ENCODE measurements around the gene SLC6A11. TPM values are rescaled to one million over a fixed set of nuclear protein-coding genes. Genes with fewer than 3 reads are reported as not detected.

SLC6A11 gene
- total RNA-seq, 8 experiments from 2014 or later, result 0.20 to 22.9 (median 0.71) TPM; not detected in 1

DNA sequence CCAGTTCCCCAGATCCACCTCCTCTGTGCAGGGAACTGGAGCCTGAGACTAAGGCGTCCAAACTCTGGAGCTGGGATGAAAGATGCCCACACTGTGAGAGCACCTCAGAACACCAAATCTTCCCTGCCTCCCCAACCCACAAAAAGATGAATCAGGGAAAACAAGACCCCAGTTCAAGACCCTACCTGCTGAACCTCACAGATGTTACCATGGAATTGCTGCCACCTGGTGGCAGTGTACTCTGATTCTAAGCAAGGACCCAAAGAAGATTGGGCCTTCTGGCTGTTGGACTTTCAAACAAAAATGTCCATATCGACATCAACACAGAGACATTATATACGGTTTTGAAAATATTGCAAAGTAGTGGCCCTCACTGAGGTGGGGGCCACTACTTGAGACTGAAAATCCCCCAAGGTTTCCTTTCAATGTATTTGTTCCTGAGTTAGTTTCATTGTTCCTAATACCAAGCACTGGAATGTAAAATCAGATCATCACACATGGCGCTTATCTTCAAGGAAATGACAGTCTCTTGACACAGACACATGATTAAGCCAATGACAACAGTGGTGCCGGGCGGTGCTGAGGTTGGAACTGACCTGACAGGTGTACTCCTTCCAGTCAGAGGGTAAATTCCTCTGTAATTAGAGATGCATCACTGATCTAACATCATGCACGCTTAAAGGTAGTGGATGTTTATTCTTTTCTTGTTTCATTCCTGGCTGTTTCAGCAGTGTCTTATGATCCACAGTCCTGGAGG is 67.6 kb downstream of the SLC6A11 start:
- Histone ChIP-seq H3K4me1 (replicated peaks in 1 of 2) (no peaks in the 10 kb centered on the region), H3K27ac (no peak overlapping the region), H3K4me3 (no peak overlapping the region)
- in situ Hi-C loops (cut with MboI; ENCODE audit: low pct_unique_long_range_greater_than_20kb in 2 of 9, low sequenced_read_pairs in 9 of 9, unreplicated experiment in 9 of 9), result no loop called here
- no peak for ATAC-seq (replicated peaks in 6 of 8)
- WGBS, 10 experiments, result 20 to 87% (median 73%) methylated on average over 1 to 6 of the region's 7 CpGs; no CpG with 5 or more reads in 1 of the 10 experiments

DNA sequence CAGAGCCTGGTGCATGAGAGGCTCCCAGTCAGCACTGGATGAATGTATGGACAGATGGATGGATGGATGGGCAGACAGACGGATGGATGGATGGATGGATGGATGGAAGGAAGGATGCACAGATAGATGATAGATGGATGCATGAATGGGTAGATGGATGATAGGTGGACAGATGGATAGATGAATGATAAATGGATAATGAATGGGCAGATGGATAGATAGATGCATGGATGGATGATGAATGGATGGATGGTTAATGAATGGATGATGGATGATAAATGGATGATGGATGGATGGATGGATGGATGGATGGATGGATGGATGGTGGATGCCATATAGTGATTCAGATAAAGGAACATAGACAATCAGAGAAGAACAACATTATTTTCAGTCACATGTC is 71.0 kb downstream of the SLC6A11 start:
- no peaks in the 10 kb centered on the region for H3K4me1 ChIP-seq (replicated peaks in 1 of 2)
- no peak overlapping the region for H3K4me3 ChIP-seq
- H3K27ac ChIP-seq, result no peak overlapping the region
- 14 to 80% (median 50%) methylated on average over 1 of the region's 1 CpG; no CpG with 5 or more reads in 3 of the 10 experiments for WGBS, 10 experiments
- in situ Hi-C loops (cut with MboI; ENCODE audit: low pct_unique_long_range_greater_than_20kb in 2 of 9, low sequenced_read_pairs in 9 of 9, unreplicated experiment in 9 of 9), result no loop called here
- no peak for ATAC-seq (replicated peaks in 6 of 8)

- no peaks in the 10 kb centered on the region for H3K4me1 ChIP-seq (replicated peaks in 1 of 2)
- no peak for ATAC-seq (replicated peaks in 6 of 8)
- in situ Hi-C loops (cut with MboI; ENCODE audit: low pct_unique_long_range_greater_than_20kb in 2 of 9, low sequenced_read_pairs in 9 of 9, unreplicated experiment in 9 of 9), result no loop called here
- no peak overlapping the region for H3K27ac ChIP-seq
- no peak overlapping the region for H3K4me3 ChIP-seq
- WGBS, 10 experiments, result 6 to 80% (median 40%) methylated on average over 1 to 3 of the region's 3 CpGs; no CpG with 5 or more reads in 5 of the 10 experiments
Observed at GRCh38 chr3:10888518-10889090, 72.6 kb downstream of the SLC6A11 start.

DNA sequence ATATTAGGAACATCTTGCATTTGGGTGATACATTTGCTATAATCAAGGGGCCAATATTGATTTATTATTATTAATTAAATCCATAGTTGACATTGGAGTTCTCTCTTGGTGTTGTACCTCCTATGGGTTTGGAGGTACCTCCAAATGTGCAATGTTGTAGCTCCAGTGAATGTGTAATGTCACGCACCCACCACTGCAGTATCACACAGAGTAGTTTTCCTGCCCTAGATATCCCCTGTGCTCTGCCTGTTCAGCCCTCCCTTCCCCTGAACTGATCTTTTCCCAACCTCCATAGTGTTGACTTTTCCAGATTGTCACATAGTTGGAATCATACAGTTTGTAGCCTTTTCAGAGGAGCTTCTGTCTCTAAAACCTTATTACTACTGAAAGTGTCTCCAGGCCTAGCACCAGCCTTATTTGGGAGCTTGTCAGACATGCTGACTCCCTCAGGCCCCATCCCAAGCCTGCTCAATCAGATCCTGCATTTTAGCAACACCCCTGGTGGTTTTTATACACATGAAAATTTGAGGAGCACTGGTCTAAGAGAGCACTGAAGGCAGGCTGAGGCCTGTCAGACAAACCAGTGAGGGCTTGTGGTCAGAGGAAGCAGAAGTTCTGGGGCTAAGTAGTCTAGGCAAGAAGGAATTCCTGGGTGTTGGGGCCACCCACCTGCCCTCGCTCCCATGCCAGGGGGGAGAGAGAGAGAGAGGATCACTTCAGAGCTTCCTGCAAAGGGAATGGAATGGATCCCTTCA is 73.4 kb downstream of the SLC6A11 start:
- H3K4me1 ChIP-seq (replicated peaks in 1 of 2), result no peaks in the 10 kb centered on the region
- no peak overlapping the region for H3K4me3 ChIP-seq
- in situ Hi-C loops (cut with MboI; ENCODE audit: low pct_unique_long_range_greater_than_20kb in 2 of 9, low sequenced_read_pairs in 9 of 9, unreplicated experiment in 9 of 9), result no loop called here
- no peak overlapping the region for H3K27ac ChIP-seq
- ATAC-seq (replicated peaks in 6 of 8), result no peak
- WGBS, 10 experiments, result 33 to 80% (median 57%) methylated on average over 1 to 2 of the region's 2 CpGs; no CpG with 5 or more reads in 5 of the 10 experiments

DNA sequence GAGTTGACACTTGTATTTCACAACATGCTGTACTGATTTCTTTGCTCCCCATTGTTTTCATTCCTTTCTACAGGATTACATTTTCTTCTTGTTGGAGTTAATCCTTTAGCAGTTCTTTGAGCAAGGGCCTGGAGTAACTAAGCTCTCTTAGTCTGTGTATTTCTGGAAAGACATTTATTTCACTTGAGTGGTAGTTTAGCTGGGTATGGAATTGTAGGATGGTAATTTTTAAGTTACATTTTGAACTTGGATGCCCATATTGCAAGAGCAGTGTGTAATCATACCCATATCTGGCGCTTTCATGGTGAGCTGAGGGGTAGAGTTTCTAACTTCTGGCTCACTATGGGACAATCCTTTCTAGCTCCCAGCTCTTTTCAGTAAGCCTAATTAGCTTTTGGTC is 74.6 kb downstream of the SLC6A11 start:
- H3K4me3 ChIP-seq, result no peak overlapping the region
- WGBS, 10 experiments, result 0 to 60% (median 36%) methylated on average over 1 of the region's 1 CpG; no CpG with 5 or more reads in 6 of the 10 experiments
- no peak for ATAC-seq (replicated peaks in 6 of 8)
- in situ Hi-C loops (cut with MboI; ENCODE audit: low pct_unique_long_range_greater_than_20kb in 2 of 9, low sequenced_read_pairs in 9 of 9, unreplicated experiment in 9 of 9), result no loop called here
- H3K27ac ChIP-seq, result no peak overlapping the region
- no peaks in the 10 kb centered on the region for H3K4me1 ChIP-seq (replicated peaks in 1 of 2)

DNA sequence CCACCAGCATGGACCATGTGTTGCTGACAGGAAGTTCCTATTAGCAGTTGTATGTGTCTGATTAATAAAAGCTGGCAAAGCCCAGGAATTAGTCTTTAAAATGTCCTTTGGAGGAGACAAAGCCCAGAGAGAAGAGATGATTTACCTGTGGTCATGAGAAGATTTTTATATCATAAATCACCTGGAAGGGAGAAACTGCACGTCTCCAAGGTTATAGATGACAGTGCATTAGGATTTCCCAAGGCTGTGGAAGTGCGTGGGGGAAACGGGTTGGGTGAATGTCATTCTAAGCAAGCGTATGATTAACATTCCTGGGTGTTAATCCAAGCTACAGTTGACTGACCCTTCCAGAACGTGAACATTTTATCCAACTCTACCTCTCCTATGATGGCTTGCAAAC is 76.6 kb downstream of the SLC6A11 start:
- in situ Hi-C loops (cut with MboI; ENCODE audit: low pct_unique_long_range_greater_than_20kb in 2 of 9, low sequenced_read_pairs in 9 of 9, unreplicated experiment in 9 of 9), result no loop called here
- H3K27ac ChIP-seq, result no peak overlapping the region
- H3K4me3 ChIP-seq, result no peak overlapping the region
- H3K4me1 ChIP-seq (replicated peaks in 1 of 2), result no peaks in the 10 kb centered on the region
- ATAC-seq (replicated peaks in 6 of 8), result no peak
- 0 to 100% (median 54%) methylated on average over 1 to 5 of the region's 5 CpGs; no CpG with 5 or more reads in 2 of the 10 experiments for WGBS, 10 experiments

DNA sequence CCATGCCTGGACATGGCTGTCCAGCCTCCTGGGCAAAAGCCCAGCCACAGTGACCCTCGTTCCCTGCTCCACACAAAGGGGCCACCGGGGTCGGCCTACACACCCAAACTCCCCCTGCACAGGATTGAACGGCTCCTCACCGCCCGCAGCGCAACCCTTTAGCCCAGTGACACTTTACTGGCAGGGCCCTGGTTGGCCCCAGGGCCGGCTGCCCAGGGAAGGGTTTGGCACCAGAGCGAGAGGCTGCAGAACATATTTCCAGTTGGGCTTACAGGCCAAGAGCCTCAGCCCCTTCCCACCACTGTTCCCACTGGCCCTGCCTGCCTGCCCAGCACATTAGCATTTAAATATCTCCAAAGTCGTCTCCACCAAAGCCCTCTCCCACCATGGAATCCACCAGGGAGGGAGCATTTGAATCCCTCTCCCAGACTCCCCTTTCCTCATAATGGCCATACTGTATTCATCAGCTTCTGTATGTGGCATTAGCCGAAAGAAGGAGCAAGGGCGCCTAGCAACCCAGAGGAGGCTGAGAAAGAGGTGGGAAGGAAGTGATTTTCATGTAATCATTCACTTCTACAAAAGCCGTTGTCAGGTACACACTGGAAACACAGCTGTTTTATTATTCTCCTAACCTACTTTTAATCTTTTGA is 85.4 kb downstream of the SLC6A11 start:
- Histone ChIP-seq H3K4me3 (no peak overlapping the region), H3K27ac (peak overlapping the region in 1 of 2 donors; percentile 54), H3K4me1 (replicated peaks in 1 of 2) (peaks cover 3 to 17% of the 10 kb centered on the region in 2 donors)
- WGBS, 10 experiments, result 0 to 80% (median 42%) methylated on average over 1 to 7 of the region's 13 CpGs; no CpG with 5 or more reads in 1 of the 10 experiments
- in situ Hi-C loops (cut with MboI; ENCODE audit: low pct_unique_long_range_greater_than_20kb in 2 of 9, low sequenced_read_pairs in 9 of 9, unreplicated experiment in 9 of 9), result no loop called here
- peak in 5 of 8 experiments; percentile 79 to 97 (median 96) for ATAC-seq (replicated peaks in 6 of 8)

DNA sequence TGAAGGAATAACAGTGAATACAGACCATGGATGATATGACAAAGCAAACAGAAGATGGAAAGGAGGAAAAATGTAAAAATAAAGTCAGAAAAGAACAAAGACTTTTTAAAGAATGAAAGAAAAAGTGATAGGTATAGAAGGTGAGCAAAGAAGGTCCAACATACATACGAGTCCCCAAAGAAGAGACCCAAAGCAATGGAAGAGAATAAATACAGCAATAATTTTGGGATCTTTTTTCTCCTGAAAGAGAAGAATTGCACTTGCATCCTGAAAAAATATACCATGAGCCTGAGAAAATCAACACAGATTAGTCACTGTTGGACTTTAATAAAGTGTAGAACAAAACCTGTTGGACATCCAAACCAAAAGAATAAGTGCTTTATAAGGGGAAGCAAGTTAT is 91.2 kb downstream of the SLC6A11 start:
- ATAC-seq (replicated peaks in 6 of 8), result no peak
- WGBS, 10 experiments, result 3 to 100% (median 63%) methylated on average over 1 of the region's 1 CpG; no CpG with 5 or more reads in 1 of the 10 experiments
- in situ Hi-C loops (cut with MboI; ENCODE audit: low pct_unique_long_range_greater_than_20kb in 2 of 9, low sequenced_read_pairs in 9 of 9, unreplicated experiment in 9 of 9), result no loop called here
- Histone ChIP-seq H3K27ac (no peak overlapping the region), H3K4me1 (replicated peaks in 1 of 2) (peaks cover 0 to 3% of the 10 kb centered on the region in 2 donors), H3K4me3 (no peak overlapping the region)

DNA sequence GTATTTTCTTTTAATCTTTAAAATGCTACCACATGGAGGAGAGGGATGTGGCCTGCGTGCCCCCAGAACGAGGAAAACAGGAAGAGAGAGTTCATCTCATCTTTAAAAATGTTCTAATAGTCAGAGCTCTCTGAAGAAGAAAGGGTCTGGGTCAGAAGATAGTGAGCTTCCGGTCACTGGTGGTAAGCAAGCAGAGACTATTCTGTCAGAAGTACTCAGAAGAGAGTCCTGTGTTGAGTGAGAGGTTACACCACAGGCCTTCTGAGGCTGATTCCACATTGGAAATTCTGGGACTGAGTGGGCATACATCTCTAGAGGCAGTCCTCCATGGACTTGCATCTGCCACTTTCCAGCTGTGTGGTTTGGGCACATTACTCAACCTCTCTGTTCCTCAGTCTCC is 94.3 kb downstream of the SLC6A11 start:
- in situ Hi-C loops (cut with MboI; ENCODE audit: low pct_unique_long_range_greater_than_20kb in 2 of 9, low sequenced_read_pairs in 9 of 9, unreplicated experiment in 9 of 9), result no loop called here
- Histone ChIP-seq H3K4me3 (no peak overlapping the region), H3K4me1 (replicated peaks in 1 of 2) (no peaks in the 10 kb centered on the region), H3K27ac (no peak overlapping the region)
- no peak for ATAC-seq (replicated peaks in 6 of 8)
- WGBS, 10 experiments, result 0 to 95% (median 33%) methylated on average over 1 to 3 of the region's 3 CpGs; no CpG with 5 or more reads in 1 of the 10 experiments

- ATAC-seq (replicated peaks in 6 of 8), result no peak
- WGBS, 10 experiments, result 0 to 100% (median 80%) methylated on average over 1 to 2 of the region's 2 CpGs; no CpG with 5 or more reads in 3 of the 10 experiments
Observed at GRCh38 chr3:10911350-10912002, 95.4 kb downstream of the SLC6A11 start.

DNA sequence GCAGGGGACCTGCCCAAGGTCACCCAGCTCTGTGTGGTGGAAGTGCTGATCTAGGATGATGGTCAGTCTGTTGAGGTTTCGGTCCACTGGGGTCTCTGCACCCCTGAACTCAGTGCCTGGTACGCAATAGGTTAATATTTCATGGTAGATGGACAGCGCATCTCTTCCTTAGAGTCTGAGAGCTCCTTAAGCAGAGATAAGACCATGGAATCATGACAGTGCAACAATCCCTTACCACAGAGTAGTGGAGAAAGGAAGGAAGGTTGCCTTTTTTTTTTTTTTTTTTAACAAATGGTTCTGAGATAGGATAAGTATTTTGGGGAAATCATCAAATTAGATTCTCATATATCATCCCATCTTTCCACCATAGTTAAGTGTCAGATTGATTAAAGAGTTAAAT is 96.8 kb downstream of the SLC6A11 start:
- no peak overlapping the region for H3K27ac ChIP-seq
- no peaks in the 10 kb centered on the region for H3K4me1 ChIP-seq (replicated peaks in 1 of 2)
- ATAC-seq (replicated peaks in 6 of 8), result no peak
- 11 to 100% (median 63%) methylated on average over 1 to 3 of the region's 3 CpGs; no CpG with 5 or more reads in 4 of the 10 experiments for WGBS, 10 experiments
- in situ Hi-C loops (cut with MboI; ENCODE audit: low pct_unique_long_range_greater_than_20kb in 2 of 9, low sequenced_read_pairs in 9 of 9, unreplicated experiment in 9 of 9), result no loop called here
- H3K4me3 ChIP-seq, result no peak overlapping the region

More at GRCh38 chr3:10911350-10912002, 95.4 kb downstream of the SLC6A11 start:
- H3K27ac ChIP-seq, result no peak overlapping the region
- H3K4me1 ChIP-seq (replicated peaks in 1 of 2), result no peaks in the 10 kb centered on the region
- no peak overlapping the region for H3K4me3 ChIP-seq
- in situ Hi-C loops (cut with MboI; ENCODE audit: low pct_unique_long_range_greater_than_20kb in 2 of 9, low sequenced_read_pairs in 9 of 9, unreplicated experiment in 9 of 9), result no loop called here

GRCh38 chr3:10915376-10915775 is 99.3 kb downstream of the SLC6A11 start:
- in situ Hi-C loops (cut with MboI; ENCODE audit: low pct_unique_long_range_greater_than_20kb in 2 of 9, low sequenced_read_pairs in 9 of 9, unreplicated experiment in 9 of 9), result no loop called here
- Histone ChIP-seq H3K27ac (no peak overlapping the region), H3K4me1 (replicated peaks in 1 of 2) (no peaks in the 10 kb centered on the region), H3K4me3 (no peak overlapping the region)
- ATAC-seq (replicated peaks in 6 of 8), result no peak
- WGBS, 10 experiments, result 0 to 60% (median 16%) methylated on average over 2 to 4 of the region's 5 CpGs; no CpG with 5 or more reads in 6 of the 10 experiments

Data from motor neuron (in vitro differentiated cells).